SU-DHL-6 (cell line): Measurements from ENCODE around the gene UXT.

Experiments used
- EZH2phosphoT487 ChIP-seq: fragments of 200-600 bp; sonication (generic), shearing (Covaris generic); conservative IDR thresholded peaks from 2 replicates; pipeline ENCODE4 v1.6.1; 2018; ENCODE audit warnings: mild to moderate bottlenecking, antibody characterized with exemption, low read length, moderate library complexity, mixed read lengths
- TF ChIP-seq, protein P1 (sequence below): fragments of 200-600 bp; sonication (generic); IDR thresholded peaks from one replicate; pipeline ENCODE4 v1.5.1; 2017; ENCODE audit warnings: antibody characterized with exemption, mild to moderate bottlenecking, low read length, moderate library complexity; ENCODE audit not compliant: insufficient read depth, poor library complexity, severe bottlenecking

DNA sequence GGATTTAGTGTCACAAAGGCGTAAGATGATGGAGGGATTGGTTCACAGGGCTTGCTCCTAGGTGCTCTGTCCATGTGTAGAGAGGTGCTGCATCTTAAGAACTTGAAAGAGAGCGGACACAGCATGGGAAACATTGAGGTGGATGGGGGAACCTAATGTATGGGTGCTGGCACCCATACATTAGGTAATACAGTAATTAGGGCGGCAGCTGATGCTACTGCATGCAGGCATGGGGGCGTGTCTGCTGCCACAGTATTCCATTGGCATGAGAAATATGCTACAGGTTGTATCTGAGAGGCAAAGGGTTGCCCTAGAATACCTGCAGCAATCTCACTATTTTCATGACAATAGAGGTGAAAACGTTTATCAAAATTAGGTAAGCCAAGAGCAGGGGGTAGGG lies 45.8 kb upstream of the UXT start:
- TF ChIP-seq, protein P1, sequence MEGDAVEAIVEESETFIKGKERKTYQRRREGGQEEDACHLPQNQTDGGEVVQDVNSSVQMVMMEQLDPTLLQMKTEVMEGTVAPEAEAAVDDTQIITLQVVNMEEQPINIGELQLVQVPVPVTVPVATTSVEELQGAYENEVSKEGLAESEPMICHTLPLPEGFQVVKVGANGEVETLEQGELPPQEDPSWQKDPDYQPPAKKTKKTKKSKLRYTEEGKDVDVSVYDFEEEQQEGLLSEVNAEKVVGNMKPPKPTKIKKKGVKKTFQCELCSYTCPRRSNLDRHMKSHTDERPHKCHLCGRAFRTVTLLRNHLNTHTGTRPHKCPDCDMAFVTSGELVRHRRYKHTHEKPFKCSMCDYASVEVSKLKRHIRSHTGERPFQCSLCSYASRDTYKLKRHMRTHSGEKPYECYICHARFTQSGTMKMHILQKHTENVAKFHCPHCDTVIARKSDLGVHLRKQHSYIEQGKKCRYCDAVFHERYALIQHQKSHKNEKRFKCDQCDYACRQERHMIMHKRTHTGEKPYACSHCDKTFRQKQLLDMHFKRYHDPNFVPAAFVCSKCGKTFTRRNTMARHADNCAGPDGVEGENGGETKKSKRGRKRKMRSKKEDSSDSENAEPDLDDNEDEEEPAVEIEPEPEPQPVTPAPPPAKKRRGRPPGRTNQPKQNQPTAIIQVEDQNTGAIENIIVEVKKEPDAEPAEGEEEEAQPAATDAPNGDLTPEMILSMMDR = no peak
- TF ChIP-seq EZH2phosphoT487 = no peak
